GM23248 (cell line): ENCODE measurements around the gene EDA. TPM values are rescaled to one million over a fixed set of nuclear protein-coding genes. Genes with fewer than 3 reads are reported as not detected.
"Not testable (repeated sequence)": the region's sequence is repeated elsewhere in the genome, so short reads cannot be mapped to it uniquely, and the experiment has no call there.

Experiments used
- DNase-seq: peaks from one replicate; pipeline ENCODE4 v3.0.0-alpha.2; 2015
- H2AFZ ChIP-seq: fragments of 200-600 bp; sonication (generic); 2 replicates; pipeline ENCODE4 v1.6.1; 2016; ENCODE audit warnings: antibody characterized with exemption
- H3F3A ChIP-seq: fragments of 200-600 bp; sonication (generic); 2 replicates; pipeline ENCODE4 v1.6.1; 2016; ENCODE audit warnings: mild to moderate bottlenecking, antibody characterized with exemption, mixed run types; ENCODE audit not compliant: insufficient read depth
- H3K27ac ChIP-seq: fragments of 200-600 bp; sonication (generic); 2 replicates; pipeline ENCODE4 v1.5.1; 2016; ENCODE audit warnings: mild to moderate bottlenecking
- H3K27me3 ChIP-seq: fragments of 200-600 bp; sonication (generic); replicated peaks from 2 replicates; pipeline ENCODE4 v1.6.1; 2016; ENCODE audit warnings: mild to moderate bottlenecking; ENCODE audit not compliant: insufficient read depth
- H3K36me3 ChIP-seq: fragments of 200-600 bp; sonication (generic); 2 replicates; pipeline ENCODE4 v1.6.1; 2016; ENCODE audit warnings: low read depth, mild to moderate bottlenecking
- H3K4me1 ChIP-seq: fragments of 200-600 bp; sonication (generic); 2 replicates; pipeline ENCODE4 v1.6.1; 2016; ENCODE audit warnings: mild to moderate bottlenecking; ENCODE audit not compliant: insufficient read depth
- H3K4me2 ChIP-seq: fragments of 200-600 bp; sonication (generic); one replicate; pipeline ENCODE4 v1.6.1; 2016; ENCODE audit warnings: mild to moderate bottlenecking; ENCODE audit not compliant: unreplicated experiment
- H3K4me3 ChIP-seq: fragments of 200-600 bp; sonication (generic); 2 replicates; pipeline ENCODE4 v1.5.1; 2016; ENCODE audit warnings: mild to moderate bottlenecking
- H3K79me2 ChIP-seq: fragments of 200-600 bp; sonication (generic); 2 replicates; pipeline ENCODE4 v1.6.1; 2016; ENCODE audit warnings: mild to moderate bottlenecking; ENCODE audit not compliant: insufficient read depth
- H3K9ac ChIP-seq: fragments of 200-600 bp; sonication (generic); 2 replicates; pipeline ENCODE4 v1.6.1; 2016; ENCODE audit warnings: mild to moderate bottlenecking
- H3K9me2 ChIP-seq: fragments of 200-600 bp; sonication (generic); 2 replicates; pipeline ENCODE4 v1.6.1; 2016; ENCODE audit warnings: mixed run types, mild to moderate bottlenecking, moderate library complexity; ENCODE audit not compliant: insufficient read depth
- H3K9me3 ChIP-seq: fragments of 200-600 bp; sonication (generic); one replicate; pipeline ENCODE4 v1.6.1; 2017; ENCODE audit warnings: low read depth
- H4K20me1 ChIP-seq: fragments of 200-600 bp; sonication (generic); 2 replicates; pipeline ENCODE4 v1.6.0; 2016; ENCODE audit not compliant: insufficient read depth
- EZH2 ChIP-seq: fragments of 200-600 bp; sonication (generic); IDR thresholded peaks from 2 replicates; pipeline ENCODE4 v1.6.1; 2018; ENCODE audit warnings: antibody characterized with exemption, mild to moderate bottlenecking; ENCODE audit not compliant: insufficient read depth, poor library complexity, severe bottlenecking
- EZH2phosphoT487 ChIP-seq: fragments of 200-600 bp; sonication (generic); IDR thresholded peaks from 2 replicates; pipeline ENCODE4 v1.6.1; 2018; ENCODE audit warnings: antibody characterized with exemption, moderate library complexity, mild to moderate bottlenecking, low read depth; ENCODE audit not compliant: insufficient read depth
- WGBS, 2 experiments: methylation state at CpG; one replicate each; pipeline ENCODE4 v1.1.6; 2015 to 2017; ENCODE audit warnings: low lambda C conversion rate in 2 of 2, low coverage in 1 of 2; ENCODE audit errors: missing lambda C conversion rate in 2 of 2; 5-methylcytosine and 5-hydroxymethylcytosine counted together
- in situ Hi-C: fragments of 300-500 bp; cut with MboI; formaldehyde crosslinking; loops from 2 replicates; pipeline ENCODE4 v1.15.0; 2020
- polyA plus RNA-seq: library from polyadenylated mRNA; unstranded; fragments of >200 nt; fragmentation: Nextera tagmentation; extraction: Ambion mirVana; gene quantifications from 2 replicates; pipeline ENCODE4 v1.2.1, GENCODE V29; 2016
- total RNA-seq: library from RNA; depleted of rRNA; stranded (reverse); fragments of >200 nt; shearing (Covaris generic); gene quantifications from 2 replicates; pipeline ENCODE4 v1.2.3, GENCODE V29; 2014

EDA gene
- total and polyA plus RNA-seq, 2 experiments from 2014 or later = 0.11 TPM; not detected in 1

DNA sequence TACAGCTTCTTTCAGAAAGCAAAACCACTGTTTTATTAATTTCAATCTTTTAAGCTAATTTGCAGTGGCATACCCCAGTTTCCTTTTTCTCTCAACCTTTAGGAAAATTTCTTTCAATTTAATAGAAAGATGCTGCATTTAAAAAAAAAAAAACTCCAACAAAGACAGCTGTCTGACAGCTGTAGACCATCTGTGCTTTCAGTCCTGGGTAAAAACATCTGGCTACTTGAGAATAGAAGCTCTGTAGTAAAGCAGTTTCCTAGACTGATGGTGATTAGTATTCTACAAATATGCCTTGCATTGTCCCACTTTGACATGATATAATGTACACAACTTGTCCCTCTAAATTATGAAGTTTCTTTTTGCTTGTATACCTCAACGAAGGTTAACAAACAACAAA is 197.8 kb downstream of the EDA start:
- Histone ChIP-seq H3K4me3 (no peak overlapping the region), H3K4me2 (no peak overlapping the region), H3K9ac (no peak overlapping the region), H3K36me3 (no peaks in the 10 kb centered on the region), H3K27ac (no peak overlapping the region), H2AFZ (no peak overlapping the region), H3K27me3 (no peaks in the 10 kb centered on the region), H3F3A (no peaks in the 10 kb centered on the region), H3K4me1 (no peaks in the 10 kb centered on the region), H3K9me2 (no peaks in the 10 kb centered on the region), H3K9me3 (no peaks in the 10 kb centered on the region), H3K79me2 (no peaks in the 10 kb centered on the region), H4K20me1 (no peaks in the 10 kb centered on the region)
- 0 to 6% methylated on average over 1 of the region's 1 CpG for WGBS, 2 experiments
- TF ChIP-seq EZH2 (no peak), EZH2phosphoT487 (no peak)
- no peak for DNase-seq
- in situ Hi-C loops = no loop called here

- Histone ChIP-seq H3K9me3 (no peaks in the 10 kb centered on the region), H2AFZ (no peak overlapping the region), H3K4me3 (no peak overlapping the region), H4K20me1 (no peaks in the 10 kb centered on the region), H3K9ac (no peak overlapping the region), H3F3A (no peaks in the 10 kb centered on the region), H3K27me3 (no peaks in the 10 kb centered on the region), H3K9me2 (no peaks in the 10 kb centered on the region), H3K36me3 (no peaks in the 10 kb centered on the region), H3K4me1 (no peaks in the 10 kb centered on the region), H3K27ac (no peak overlapping the region), H3K4me2 (no peak overlapping the region), H3K79me2 (no peaks in the 10 kb centered on the region)
- in situ Hi-C loops = no loop called here
- WGBS, 2 experiments = 5 to 8% methylated on average over 2 to 3 of the region's 4 CpGs
- no peak for TF ChIP-seq EZH2
- no peak for TF ChIP-seq EZH2phosphoT487
- DNase-seq = no peak
Measured at GRCh38 chrX:69815063-69815462, 199.2 kb downstream of the EDA start.

GRCh38 chrX:69815519-69815918 is 199.6 kb downstream of the EDA start:
- Histone ChIP-seq H4K20me1 (no peaks in the 10 kb centered on the region), H3F3A (no peaks in the 10 kb centered on the region), H3K79me2 (no peaks in the 10 kb centered on the region), H3K4me1 (no peaks in the 10 kb centered on the region), H3K9me3 (no peaks in the 10 kb centered on the region), H3K4me3 (no peak overlapping the region), H3K4me2 (no peak overlapping the region), H3K27me3 (no peaks in the 10 kb centered on the region), H2AFZ (no peak overlapping the region), H3K9ac (no peak overlapping the region), H3K27ac (no peak overlapping the region), H3K36me3 (no peaks in the 10 kb centered on the region), H3K9me2 (no peaks in the 10 kb centered on the region)
- no peak for DNase-seq
- 38 to 71% methylated on average over 2 to 3 of the region's 4 CpGs for WGBS, 2 experiments
- in situ Hi-C loops = no loop called here
- TF ChIP-seq EZH2 (no peak), EZH2phosphoT487 (no peak)

GRCh38 chrX:69844636-69845035 is 228.7 kb downstream of the EDA start:
- H3K9me2 ChIP-seq = no peaks in the 10 kb centered on the region
- no peaks in the 10 kb centered on the region for H3K9me3 ChIP-seq
- no peak overlapping the region for H3K4me3 ChIP-seq
- H3K79me2 ChIP-seq = no peaks in the 10 kb centered on the region
- H3K27ac ChIP-seq = no peak overlapping the region
- in situ Hi-C loops = no loop called here
- H3F3A ChIP-seq = no peaks in the 10 kb centered on the region
- WGBS, 2 experiments = 21 to 34% methylated on average over 3 of the region's 3 CpGs
- no peak overlapping the region for H3K9ac ChIP-seq
- TF ChIP-seq EZH2 (no peak), EZH2phosphoT487 (no peak)
- no peak overlapping the region for H3K4me2 ChIP-seq
- H3K36me3 ChIP-seq = no peaks in the 10 kb centered on the region
- H2AFZ ChIP-seq = no peak overlapping the region
- no peak for DNase-seq
- H3K27me3 ChIP-seq = no peaks in the 10 kb centered on the region
- no peaks in the 10 kb centered on the region for H3K4me1 ChIP-seq
- no peaks in the 10 kb centered on the region for H4K20me1 ChIP-seq

DNA sequence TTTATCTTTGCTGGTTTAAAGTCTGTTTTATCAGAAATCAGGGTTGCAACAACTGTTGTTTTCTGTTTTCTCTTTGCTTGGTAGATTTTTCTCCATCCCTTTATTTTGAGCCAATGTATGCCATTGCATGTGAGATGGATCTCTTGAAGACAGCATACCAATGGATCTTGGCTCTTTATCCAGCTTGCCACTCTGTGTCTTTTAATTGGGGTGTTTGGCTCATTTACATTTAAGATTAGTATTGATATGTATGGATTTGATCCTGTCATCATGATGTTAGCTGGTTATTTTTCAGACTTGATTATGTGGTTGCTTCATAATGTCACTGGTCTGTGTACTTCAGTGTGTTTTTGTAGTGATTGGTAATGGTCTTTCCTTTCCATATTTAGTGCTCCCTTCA is 244.1 kb downstream of the EDA start:
- H3K79me2 ChIP-seq, H4K20me1 ChIP-seq, H3K9me2 ChIP-seq, H3K4me3 ChIP-seq, H3F3A ChIP-seq, H3K4me1 ChIP-seq, H3K9ac ChIP-seq, H3K9me3 ChIP-seq, H3K36me3 ChIP-seq, H2AFZ ChIP-seq, in situ Hi-C loops, H3K27me3 ChIP-seq, H3K4me2 ChIP-seq, H3K27ac ChIP-seq, DNase-seq: not testable (repeated sequence)
